CD4-positive, alpha-beta T cell (primary cell): Measurements from ENCODE around the gene FBXO36. TPM values are rescaled to one million over a fixed set of nuclear protein-coding genes. Genes with fewer than 3 reads are reported as not detected.

Experiments
- ATAC-seq: fragments of 200-7000 bp; cut with Tn5 transposase; one replicate; pipeline ENCODE4 v1.10.0; 2022; ENCODE audit warnings: mild to moderate bottlenecking; ENCODE audit not compliant: poor library complexity
- CTCF ChIA-PET: fragments of 350-600 bp; sonication (Branson Sonifier 250); formaldehyde crosslinking; loops from one replicate; lab custom pipeline; 2021; ENCODE audit warnings: antibody characterized with exemption, inconsistent platforms; lab: Charles Lee
- POLR2A ChIA-PET: fragments of 350-600 bp; sonication (Branson Sonifier 250); formaldehyde crosslinking; loops from one replicate; lab custom pipeline; 2021; ENCODE audit warnings: antibody characterized with exemption, inconsistent platforms; lab: Charles Lee
- DNase-seq, 14 experiments: peaks; one replicate each; pipeline ENCODE4 v3.0.0-alpha.2; 2013 to 2020; ENCODE audit warnings: mixed read lengths in 2 of 14
- H3K27ac ChIP-seq, 2 donors: one replicate each; pipeline versions ENCODE4 v1.5.1 to v1.7.0; 2013; ENCODE audit warnings: low read length in 2 of 2, low read depth in 1 of 2, mild to moderate bottlenecking in 1 of 2
- H3K27me3 ChIP-seq, 2 experiments: 1 replicate in 1 of 2; 2 replicates in 1 of 2; pipeline versions ENCODE4 v1.6.1 to v1.7.0; 2013; ENCODE audit warnings: low read length in 2 of 2, control low read depth in 1 of 2, mild to moderate bottlenecking in 1 of 2, moderate library complexity in 1 of 2; ENCODE audit not compliant: insufficient read depth in 2 of 2, control insufficient read depth in 1 of 2
- H3K36me3 ChIP-seq: one replicate; pipeline ENCODE4 v1.6.1; 2013; ENCODE audit warnings: low read length, control low read depth; ENCODE audit not compliant: insufficient read depth
- H3K4me1 ChIP-seq: one replicate; pipeline ENCODE4 v1.6.1; 2013; ENCODE audit warnings: low read length, control low read depth; ENCODE audit not compliant: insufficient read depth
- H3K4me3 ChIP-seq: one replicate; pipeline ENCODE4 v1.5.1; 2013; ENCODE audit warnings: mild to moderate bottlenecking, low read length, moderate library complexity
- H3K9me3 ChIP-seq, 2 experiments: 1 replicate in 1 of 2; 2 replicates in 1 of 2; pipeline versions ENCODE4 v1.6.1 to v1.7.0; 2013; ENCODE audit warnings: low read length in 2 of 2, mild to moderate bottlenecking in 2 of 2, control low read depth in 1 of 2, moderate library complexity in 1 of 2; ENCODE audit not compliant: control insufficient read depth in 1 of 2, insufficient read depth in 1 of 2
- H3K27ac Mint-ChIP-seq: one replicate; pipeline ENCODE4 v1.8.0; 2020; ENCODE audit warnings: mixed read lengths
- H3K27me3 Mint-ChIP-seq: one replicate; pipeline ENCODE4 v1.8.0; 2021; ENCODE audit warnings: mixed read lengths
- H3K36me3 Mint-ChIP-seq: one replicate; pipeline ENCODE4 v1.8.0; 2021; ENCODE audit warnings: low read depth, mixed read lengths
- H3K4me1 Mint-ChIP-seq: one replicate; pipeline ENCODE4 v1.8.0; 2021; ENCODE audit warnings: low read depth, mixed read lengths
- H3K4me3 Mint-ChIP-seq: one replicate; pipeline ENCODE4 v1.8.0; 2020; ENCODE audit warnings: mild to moderate bottlenecking, mixed read lengths
- H3K9me3 Mint-ChIP-seq: one replicate; pipeline ENCODE4 v1.8.0; 2020; ENCODE audit warnings: mixed read lengths
- intact Hi-C, 2 experiments: fragments of 100-400 bp; cut with DNase I in 1 of 2; cut with micrococcal nuclease in 1 of 2; formaldehyde crosslinking; loops; one replicate each; pipeline versions ENCODE4 v1.15.1 to v1.9.0; 2023 to 2025; cut with DNase I, micrococcal nuclease
- total RNA-seq, 174 experiments: library from RNA in 2 of 174; stranded (reverse) in 2 of 174; gene quantifications; one replicate each; pipeline ENCODE4 v1.2.3 and lab custom pipeline; 2021 to 2026
- TF ChIP-seq, protein P1 (sequence below): fragments of 200-600 bp; IDR thresholded peaks from one replicate; pipeline ENCODE4 v1.8.0; 2022; ENCODE audit warnings: antibody characterized with exemption, mild to moderate bottlenecking

Gene FBXO36
- total RNA-seq, 2 experiments from 2014 or later = 0.52 to 0.84 TPM

DNA sequence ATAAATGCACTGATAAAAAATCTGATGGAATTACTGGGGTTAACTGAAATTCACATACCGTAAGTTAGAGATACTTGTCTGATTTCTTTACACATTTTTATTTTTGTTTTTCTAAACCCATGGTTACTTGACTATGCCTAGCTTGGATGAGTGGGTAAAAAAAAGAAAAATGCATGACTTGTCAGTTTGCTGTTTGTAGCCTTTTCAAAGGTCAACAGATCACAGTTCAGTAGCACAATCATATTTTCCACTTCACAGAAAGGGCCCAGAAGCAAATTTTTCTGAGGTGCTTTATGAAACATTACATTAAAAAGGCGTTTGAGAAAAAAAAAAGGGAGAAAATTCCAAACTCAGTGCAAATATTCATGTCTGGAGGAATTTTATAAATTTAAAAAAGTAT is 130.0 kb downstream of the FBXO36 start:
- TF ChIP-seq, protein P1, sequence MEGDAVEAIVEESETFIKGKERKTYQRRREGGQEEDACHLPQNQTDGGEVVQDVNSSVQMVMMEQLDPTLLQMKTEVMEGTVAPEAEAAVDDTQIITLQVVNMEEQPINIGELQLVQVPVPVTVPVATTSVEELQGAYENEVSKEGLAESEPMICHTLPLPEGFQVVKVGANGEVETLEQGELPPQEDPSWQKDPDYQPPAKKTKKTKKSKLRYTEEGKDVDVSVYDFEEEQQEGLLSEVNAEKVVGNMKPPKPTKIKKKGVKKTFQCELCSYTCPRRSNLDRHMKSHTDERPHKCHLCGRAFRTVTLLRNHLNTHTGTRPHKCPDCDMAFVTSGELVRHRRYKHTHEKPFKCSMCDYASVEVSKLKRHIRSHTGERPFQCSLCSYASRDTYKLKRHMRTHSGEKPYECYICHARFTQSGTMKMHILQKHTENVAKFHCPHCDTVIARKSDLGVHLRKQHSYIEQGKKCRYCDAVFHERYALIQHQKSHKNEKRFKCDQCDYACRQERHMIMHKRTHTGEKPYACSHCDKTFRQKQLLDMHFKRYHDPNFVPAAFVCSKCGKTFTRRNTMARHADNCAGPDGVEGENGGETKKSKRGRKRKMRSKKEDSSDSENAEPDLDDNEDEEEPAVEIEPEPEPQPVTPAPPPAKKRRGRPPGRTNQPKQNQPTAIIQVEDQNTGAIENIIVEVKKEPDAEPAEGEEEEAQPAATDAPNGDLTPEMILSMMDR = no peak
- H3K27ac ChIP-seq = no peak overlapping the region
- no peak overlapping the region for H3K4me3 ChIP-seq
- intact Hi-C loops = no loop called here
- Mint-ChIP-seq H3K4me3 (no peak overlapping the region), H3K27ac (no peak overlapping the region), H3K4me1 (no peaks in the 10 kb centered on the region), H3K27me3 (no peaks in the 10 kb centered on the region), H3K36me3 (no peaks in the 10 kb centered on the region), H3K9me3 (no peaks in the 10 kb centered on the region)
- POLR2A ChIA-PET = no interaction called here
- H3K4me1 ChIP-seq = no peaks in the 10 kb centered on the region
- no peak for DNase-seq
- ATAC-seq = no peak
- CTCF ChIA-PET = no interaction called here
- no peaks in the 10 kb centered on the region for H3K27me3 ChIP-seq
- no peaks in the 10 kb centered on the region for H3K9me3 ChIP-seq
- H3K36me3 ChIP-seq = no peaks in the 10 kb centered on the region

DNA sequence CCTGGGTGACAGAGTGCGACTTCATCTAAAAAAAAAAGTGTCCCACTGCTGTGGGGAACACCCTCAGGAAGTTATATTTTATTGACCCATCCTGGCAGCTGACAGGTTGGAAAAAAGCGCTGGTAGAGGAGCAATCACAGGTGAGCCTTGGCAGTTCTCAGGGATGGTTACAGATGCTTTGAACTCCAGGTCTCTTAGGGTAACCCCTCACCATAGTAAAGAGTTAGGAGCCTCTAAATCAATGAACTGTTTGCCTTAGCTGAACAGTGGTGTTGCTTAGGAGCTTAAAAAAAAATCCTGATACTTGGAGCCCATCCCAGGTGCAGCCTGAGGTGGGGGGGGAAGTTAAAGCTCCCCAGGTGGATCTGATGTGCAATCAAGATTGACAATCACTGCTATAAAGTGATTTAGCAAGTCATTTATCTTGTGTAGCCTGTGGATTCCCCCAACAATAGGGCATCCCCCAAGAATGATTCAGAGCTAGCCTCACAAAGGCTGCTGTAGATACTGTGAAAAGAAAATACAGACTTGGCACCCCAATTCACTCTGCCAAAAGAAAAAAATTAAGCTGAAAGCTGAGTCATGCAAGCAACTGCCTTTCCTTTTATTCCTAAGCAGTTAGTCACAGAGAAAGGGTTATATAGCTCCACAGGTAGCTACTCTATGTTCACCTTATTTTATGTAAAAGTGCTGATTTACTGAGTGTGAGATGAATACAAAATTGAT is 131.6 kb downstream of the FBXO36 start:
- no peak overlapping the region for H3K4me3 Mint-ChIP-seq

DNA sequence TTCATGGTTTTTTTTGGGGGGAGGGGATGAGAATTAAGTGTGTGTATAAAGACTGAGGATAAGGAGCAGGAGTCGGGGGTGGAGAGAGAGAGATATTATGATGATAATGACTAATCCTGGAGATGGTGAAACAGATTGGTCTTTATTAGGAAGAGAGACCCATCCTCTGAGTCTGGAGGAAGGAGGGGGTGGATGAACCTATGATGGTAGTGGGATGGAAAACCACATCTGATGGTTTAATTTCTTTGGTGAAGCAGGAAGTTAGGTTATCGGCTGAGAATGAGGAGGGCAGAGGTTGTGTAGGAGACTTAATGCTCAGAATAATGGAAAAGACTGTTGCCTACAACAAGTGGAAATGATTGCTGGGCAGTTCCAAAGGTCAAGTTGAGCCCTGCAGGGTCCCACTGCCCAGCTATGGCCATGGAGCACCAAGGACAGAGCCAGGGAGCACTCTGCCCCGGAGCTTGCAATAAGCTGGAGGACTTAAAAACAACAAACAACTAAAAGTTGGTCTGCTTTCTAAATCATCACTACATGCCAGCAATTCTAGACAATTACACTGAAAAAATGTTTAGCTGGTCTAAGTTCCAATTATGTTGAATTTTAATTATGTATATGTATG is 138.5 kb downstream of the FBXO36 start:
- Histone ChIP-seq H3K36me3 (no peaks in the 10 kb centered on the region), H3K27me3 (peaks cover 0 to 3% of the 10 kb centered on the region in 2 experiments), H3K9me3 (peaks cover 4 to 6% of the 10 kb centered on the region in 2 experiments), H3K4me1 (peaks cover 4% of the 10 kb centered on the region), H3K4me3 (no peak overlapping the region), H3K27ac (no peak overlapping the region)
- TF ChIP-seq, protein P1 = no peak
- no peaks in the 10 kb centered on the region for H3K36me3 Mint-ChIP-seq
- POLR2A ChIA-PET = interaction anchor here (1.6 kb wide), 1 partner anchor 9 kb away, joined by 5 read pairs; no protein-coding TSS in a partner anchor
- H3K27me3 Mint-ChIP-seq = peaks cover 3% of the 10 kb centered on the region
- no peaks in the 10 kb centered on the region for H3K9me3 Mint-ChIP-seq
- peak in 1 of 14 experiments; percentile 0 for DNase-seq
- CTCF ChIA-PET = interaction anchor here (1.2 kb wide), 1 partner anchor 99 kb away, joined by 3 read pairs; no protein-coding TSS in a partner anchor
- intact Hi-C loops = loop anchor here in 1 of 2 experiments (10.0 kb wide), 1 partner anchor 276 kb away; no protein-coding TSS in a partner anchor
- H3K4me3 Mint-ChIP-seq = peak overlapping the region; percentile 45
- H3K27ac Mint-ChIP-seq = no peak overlapping the region
- no peak for ATAC-seq
- H3K4me1 Mint-ChIP-seq = peaks cover 13% of the 10 kb centered on the region

More for the DNA sequence above, 131.6 kb downstream of the FBXO36 start:
- Mint-ChIP-seq H3K9me3 (no peaks in the 10 kb centered on the region), H3K4me1 (no peaks in the 10 kb centered on the region), H3K27me3 (no peaks in the 10 kb centered on the region), H3K36me3 (no peaks in the 10 kb centered on the region), H3K27ac (no peak overlapping the region)
- TF ChIP-seq, protein P1 = no peak
- Histone ChIP-seq H3K9me3 (peaks cover 0 to 2% of the 10 kb centered on the region in 2 experiments), H3K4me3 (no peak overlapping the region), H3K36me3 (no peaks in the 10 kb centered on the region), H3K4me1 (no peaks in the 10 kb centered on the region), H3K27ac (no peak overlapping the region), H3K27me3 (no peaks in the 10 kb centered on the region)
- ChIA-PET POLR2A (no interaction called here), CTCF (interaction anchor here (0.6 kb wide), 1 partner anchor 12 kb away, joined by 3 read pairs; no protein-coding TSS in a partner anchor)
- intact Hi-C loops = no loop called here
- no peak for ATAC-seq
- DNase-seq = no peak

Other genes with a start within 250 kb of the FBXO36 start
- gene DNER, start 207.9 kb upstream of the FBXO36 start, total RNA-seq = not detected
- 100 to 1,000 TPM; 151 to 178 TPM for gene TRIP12, start 494 bp upstream of the FBXO36 start, total RNA-seq
- under 1 TPM; 0.63 to 0.89 TPM for gene SLC16A14, start 146.4 kb downstream of the FBXO36 start, total RNA-seq